ENCODE results near the gene OR4D11. TPM values are rescaled to one million over a fixed set of nuclear protein-coding genes. Genes with fewer than 3 reads are reported as not detected.
"Not testable (repeated sequence)": the region's sequence is repeated elsewhere in the genome, so short reads cannot be mapped to it uniquely, and the experiment has no call there.

The OR4D11 gene
- total RNA-seq, result not detected

GRCh38 chr11:59503276-59503675 is at the start of gene OR4D11:
TSS of gene OR4D11 (plus strand) at chr11:59503576. CDS start at chr11:59503576, 0 bp downstream.
- ChIA-PET POLR2A (no interaction called here), CTCF (no interaction called here)
- Mint-ChIP-seq H3K27ac (no peak within 1 kb of the TSS), H3K4me1 (peaks cover 4% of the 10 kb centered on the region), H3K27me3 (peaks cover 9% of the 10 kb centered on the region), H3K36me3 (ENCODE audit: low read depth) (peaks cover 3% of the 10 kb centered on the region), H3K4me3 (no peak within 1 kb of the TSS), H3K9me3 (peaks cover 9% of the 10 kb centered on the region)
- no peak for DNase-seq

DNA sequence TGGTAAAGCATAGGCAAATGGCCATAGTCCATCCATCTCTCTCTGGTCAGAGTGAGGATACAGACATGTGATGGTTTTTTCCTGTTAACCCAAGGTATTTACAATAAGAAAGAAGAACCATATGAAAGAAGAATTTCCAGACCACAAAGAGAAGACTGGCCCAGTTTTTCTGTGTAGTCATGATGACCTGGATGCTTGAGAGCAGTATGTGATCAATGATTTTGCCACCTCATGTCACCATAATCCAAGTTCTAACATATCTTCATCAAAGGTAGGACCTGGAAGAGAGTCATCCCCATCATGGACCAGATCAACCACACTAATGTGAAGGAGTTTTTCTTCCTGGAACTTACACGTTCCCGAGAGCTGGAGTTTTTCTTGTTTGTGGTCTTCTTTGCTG is 46.7 kb upstream of the OR4D11 start, which contains the start of gene OR4D6:
TSS of gene OR4D6 (plus strand) at position 301 of the 400 bp plus-strand sequence. CDS start at position 301, 0 bp downstream.
- no peak within 1 kb of the TSS for H3K4me3 Mint-ChIP-seq
- ChIA-PET POLR2A (no interaction called here), CTCF (no interaction called here)
- no peak for DNase-seq
- H3K36me3 Mint-ChIP-seq (ENCODE audit: low read depth), result no peaks in the 10 kb centered on the region
- no peaks in the 10 kb centered on the region for H3K4me1 Mint-ChIP-seq
- no peaks in the 10 kb centered on the region for H3K9me3 Mint-ChIP-seq
- peaks cover 3% of the 10 kb centered on the region for H3K27me3 Mint-ChIP-seq
- no peak within 1 kb of the TSS for H3K27ac Mint-ChIP-seq

DNA sequence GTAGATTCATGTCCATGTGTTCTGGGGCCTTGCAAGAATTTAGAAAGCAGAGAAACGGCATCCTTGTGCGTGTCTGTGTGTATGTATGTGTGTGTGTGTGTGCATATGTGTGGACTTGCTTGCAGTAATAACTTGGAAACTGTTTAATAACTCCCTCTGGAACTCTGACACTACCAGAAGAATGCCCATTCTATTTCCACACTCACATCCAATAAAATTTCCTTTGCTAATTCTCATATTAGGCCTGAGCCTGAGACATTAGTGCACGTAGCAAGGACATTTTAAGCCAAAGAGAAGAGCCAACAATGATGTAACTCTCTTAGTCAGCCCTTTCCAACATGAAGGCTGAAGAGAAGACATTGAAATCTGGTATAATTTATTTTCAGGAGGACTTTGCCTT is 43.5 kb upstream of the OR4D11 start:
- Mint-ChIP-seq H3K36me3 (ENCODE audit: low read depth) (no peaks in the 10 kb centered on the region), H3K27ac (no peak overlapping the region), H3K27me3 (peaks cover 11% of the 10 kb centered on the region), H3K4me1 (no peaks in the 10 kb centered on the region), H3K4me3 (no peak overlapping the region), H3K9me3 (no peaks in the 10 kb centered on the region)
- ChIA-PET POLR2A (no interaction called here), CTCF (no interaction called here)
- no peak for DNase-seq

DNA sequence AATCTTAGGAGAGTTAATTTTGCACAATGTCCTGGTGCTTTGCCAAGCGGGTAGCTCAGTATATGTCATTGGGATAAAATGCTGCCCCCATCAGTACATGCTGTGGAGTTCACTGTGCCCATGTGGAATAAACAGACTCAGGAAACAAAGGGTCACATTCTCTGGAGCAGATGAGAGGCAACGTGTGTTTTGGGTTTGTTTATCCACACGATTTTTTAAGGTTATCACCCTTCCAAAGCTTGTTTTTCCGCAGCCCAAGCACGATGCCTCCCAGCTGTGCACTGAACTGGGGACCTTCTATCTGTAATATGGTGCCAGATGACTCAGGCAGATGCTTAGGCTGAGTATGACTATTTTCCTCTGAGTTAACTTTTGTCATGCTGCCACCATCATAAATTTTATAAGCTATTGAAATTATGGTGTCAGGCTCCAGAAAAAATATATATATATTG is 40.2 kb upstream of the OR4D11 start:
- Mint-ChIP-seq H3K4me1 (no peaks in the 10 kb centered on the region), H3K36me3 (ENCODE audit: low read depth) (no peaks in the 10 kb centered on the region), H3K27me3 (peaks cover 11% of the 10 kb centered on the region), H3K27ac (no peak overlapping the region), H3K9me3 (no peaks in the 10 kb centered on the region), H3K4me3 (no peak overlapping the region)
- CTCF ChIA-PET, result no interaction called here
- POLR2A ChIA-PET, result no interaction called here
- DNase-seq, result no peak

DNA sequence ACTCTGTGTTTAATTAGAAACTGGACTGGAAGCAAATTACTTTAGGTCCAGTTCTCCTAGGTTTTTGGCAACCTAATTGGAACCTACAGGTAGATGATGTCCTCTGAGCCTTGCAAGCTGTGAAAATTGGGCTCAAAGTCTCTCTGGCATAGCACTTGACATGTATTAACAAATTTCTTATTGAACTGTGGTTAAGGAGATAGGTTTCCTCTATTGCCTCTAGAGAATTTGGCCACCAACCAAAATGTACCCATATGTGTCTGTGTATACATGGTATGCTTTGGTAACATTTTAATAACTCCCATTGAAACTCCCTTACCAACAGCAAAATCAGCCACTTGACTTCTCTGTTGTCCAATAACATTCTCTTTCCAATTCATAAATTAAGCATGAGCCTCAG is 30.4 kb upstream of the OR4D11 start, which contains the start of gene OR4D10:
TSS of gene OR4D10 (plus strand) at position 301 of the 400 bp plus-strand sequence. CDS start 4,115 bp downstream, outside the sequence.
- DNase-seq, result no peak
- Mint-ChIP-seq H3K27ac (no peak within 1 kb of the TSS), H3K27me3 (peaks cover 25% of the 10 kb centered on the region), H3K9me3 (no peaks in the 10 kb centered on the region), H3K36me3 (ENCODE audit: low read depth) (no peaks in the 10 kb centered on the region), H3K4me3 (no peak within 1 kb of the TSS), H3K4me1 (no peaks in the 10 kb centered on the region)
- POLR2A ChIA-PET, result no interaction called here
- CTCF ChIA-PET, result no interaction called here

- Mint-ChIP-seq H3K36me3 (ENCODE audit: low read depth) (no peaks in the 10 kb centered on the region), H3K27me3 (peaks cover 25% of the 10 kb centered on the region), H3K4me1 (no peaks in the 10 kb centered on the region), H3K4me3 (no peak overlapping the region), H3K27ac (no peak overlapping the region), H3K9me3 (no peaks in the 10 kb centered on the region)
- ChIA-PET CTCF (no interaction called here), POLR2A (no interaction called here)
- no peak for DNase-seq
Measured at GRCh38 chr11:59475176-59475575, 28.2 kb upstream of the OR4D11 start.

DNA sequence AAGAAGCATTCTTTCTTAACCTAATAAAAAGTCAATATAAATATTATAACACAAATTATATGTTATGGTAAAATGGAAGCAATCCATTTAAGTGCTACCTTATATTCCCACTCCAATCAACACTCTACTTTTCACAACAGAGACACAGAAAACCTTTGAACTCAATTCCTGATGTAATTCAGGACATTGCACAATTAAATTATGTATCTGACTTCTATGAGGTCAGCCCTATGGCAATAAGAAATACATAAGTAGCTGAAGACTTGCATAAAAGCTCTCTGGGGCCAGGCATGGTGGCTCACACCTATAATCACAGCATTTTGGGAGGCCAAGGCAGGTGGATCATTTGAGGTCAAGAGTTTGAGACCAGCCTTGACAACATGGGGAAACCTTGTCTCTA is 23.5 kb upstream of the OR4D11 start:
- Mint-ChIP-seq H3K27ac (no peak overlapping the region), H3K9me3 (no peaks in the 10 kb centered on the region), H3K27me3 (peaks cover 14% of the 10 kb centered on the region), H3K4me3 (no peak overlapping the region), H3K36me3 (ENCODE audit: low read depth) (no peaks in the 10 kb centered on the region), H3K4me1 (no peaks in the 10 kb centered on the region)
- POLR2A ChIA-PET, result no interaction called here
- CTCF ChIA-PET, result no interaction called here
- DNase-seq, result no peak

DNA sequence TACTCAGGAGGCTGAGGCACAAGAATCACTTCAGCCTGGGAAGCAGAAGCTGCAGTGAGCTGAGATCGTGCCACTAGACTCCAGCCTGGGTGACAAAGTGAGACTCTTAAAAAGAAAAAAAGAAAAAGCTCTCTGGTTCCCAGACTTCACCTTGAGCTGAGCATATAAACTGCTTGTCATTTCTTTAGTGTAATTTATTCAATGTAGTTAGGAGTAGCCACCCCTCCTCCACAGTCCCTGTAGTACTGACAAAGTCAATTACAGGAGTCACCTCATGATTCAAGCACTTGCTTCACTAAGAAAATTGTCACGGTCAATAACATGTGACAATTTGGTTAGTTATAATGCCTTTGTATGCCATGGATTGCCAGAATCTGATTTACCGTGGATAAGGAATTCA is 23.0 kb upstream of the OR4D11 start:
- ChIA-PET CTCF (no interaction called here), POLR2A (no interaction called here)
- DNase-seq, result no peak
- H3K27ac Mint-ChIP-seq, result no peak overlapping the region
- no peak overlapping the region for H3K4me3 Mint-ChIP-seq
- H3K4me1 Mint-ChIP-seq, result no peaks in the 10 kb centered on the region
- H3K36me3 Mint-ChIP-seq (ENCODE audit: low read depth), result no peaks in the 10 kb centered on the region
- no peaks in the 10 kb centered on the region for H3K9me3 Mint-ChIP-seq
- peaks cover 12% of the 10 kb centered on the region for H3K27me3 Mint-ChIP-seq

- no peak for DNase-seq
- peaks cover 15% of the 10 kb centered on the region for H3K27me3 Mint-ChIP-seq
- H3K4me3 Mint-ChIP-seq, result no peak overlapping the region
- POLR2A ChIA-PET, result no interaction called here
- no peak overlapping the region for H3K27ac Mint-ChIP-seq
- peaks cover 3% of the 10 kb centered on the region for H3K36me3 Mint-ChIP-seq (ENCODE audit: low read depth)
- CTCF ChIA-PET, result no interaction called here
- H3K4me1 Mint-ChIP-seq, result peaks cover 4% of the 10 kb centered on the region
- peaks cover 9% of the 10 kb centered on the region for H3K9me3 Mint-ChIP-seq
Measured at GRCh38 chr11:59501931-59502330, 1.4 kb upstream of the OR4D11 start.

DNA sequence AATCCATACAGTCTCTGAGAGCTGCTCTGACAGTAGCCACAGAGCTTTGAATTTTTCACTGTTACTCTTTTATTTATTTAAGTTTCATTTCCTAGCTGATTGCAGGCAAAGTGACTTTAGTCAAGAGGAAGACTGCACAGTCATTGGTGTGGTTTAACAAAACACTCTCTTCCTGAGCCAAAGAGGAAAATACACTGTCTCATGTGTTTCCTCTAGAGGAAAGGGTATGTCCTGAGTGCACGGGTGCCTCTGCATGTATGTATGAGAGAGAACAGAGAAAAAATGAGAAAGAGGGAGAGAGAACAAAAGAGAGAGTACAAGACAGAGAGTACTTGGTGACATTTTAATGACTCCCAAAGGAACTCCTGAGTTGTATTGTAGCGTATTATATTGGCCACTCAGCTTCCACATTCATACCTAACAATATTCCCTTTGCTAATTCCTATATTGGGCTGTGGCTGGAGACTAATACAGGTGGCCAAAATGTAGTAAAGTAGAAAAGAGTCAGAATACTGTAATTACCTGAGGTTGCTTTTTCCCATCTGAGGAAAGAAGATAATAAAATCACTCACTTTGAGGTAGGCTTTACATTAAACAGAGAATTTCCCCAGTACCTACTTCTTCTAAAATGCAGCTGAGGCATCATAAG is 7.7 kb downstream of the OR4D11 start, which contains the start of gene OR4D9:
TSS of gene OR4D9 (plus strand) at position 599 of the 649 bp plus-strand sequence. CDS start 3,374 bp downstream, outside the sequence.
- Mint-ChIP-seq H3K9me3 (peaks cover 5% of the 10 kb centered on the region), H3K36me3 (ENCODE audit: low read depth) (peaks cover 5% of the 10 kb centered on the region), H3K4me3 (peak within 1 kb of the TSS; percentile 29), H3K27ac (peak within 1 kb of the TSS; percentile 39), H3K27me3 (no peaks in the 10 kb centered on the region), H3K4me1 (peaks cover 30% of the 10 kb centered on the region)
- ChIA-PET CTCF (interaction anchor here (0.6 to 1.6 kb wide), 3 partner anchors 18 to 340 kb away, joined by 3 to 5 read pairs (median 4); no protein-coding TSS in a partner anchor), POLR2A (no interaction called here)
- DNase-seq, result peak; percentile 37

DNA sequence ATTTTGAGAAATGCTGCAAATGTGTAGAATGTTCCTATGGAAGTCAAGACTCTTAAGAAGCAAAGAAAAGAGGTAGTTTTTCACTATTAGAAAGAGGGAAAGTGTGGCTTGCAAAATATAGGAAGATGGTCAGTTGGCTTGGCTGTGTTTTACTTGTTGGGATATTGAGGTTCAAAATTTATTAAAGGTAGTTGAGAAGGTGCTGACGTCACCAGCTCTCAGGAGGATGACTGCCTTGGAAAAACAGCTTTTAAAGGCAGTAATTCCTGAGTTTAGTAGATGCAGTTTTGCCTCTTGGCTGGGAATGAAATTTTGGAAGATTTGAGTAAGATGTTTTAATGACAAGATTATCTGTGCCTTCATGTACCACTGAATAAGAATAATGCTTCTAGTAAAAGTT is 8.3 kb downstream of the OR4D11 start:
- Mint-ChIP-seq H3K4me3 (no peak overlapping the region), H3K27me3 (no peaks in the 10 kb centered on the region), H3K36me3 (ENCODE audit: low read depth) (peaks cover 5% of the 10 kb centered on the region), H3K27ac (no peak overlapping the region), H3K4me1 (peaks cover 30% of the 10 kb centered on the region), H3K9me3 (peaks cover 5% of the 10 kb centered on the region)
- CTCF ChIA-PET, result interaction anchor here (0.6 to 1.3 kb wide), 3 partner anchors 17 to 30 kb away, joined by 3 to 4 read pairs (median 4); no protein-coding TSS in a partner anchor
- POLR2A ChIA-PET, result no interaction called here
- DNase-seq, result no peak

DNA sequence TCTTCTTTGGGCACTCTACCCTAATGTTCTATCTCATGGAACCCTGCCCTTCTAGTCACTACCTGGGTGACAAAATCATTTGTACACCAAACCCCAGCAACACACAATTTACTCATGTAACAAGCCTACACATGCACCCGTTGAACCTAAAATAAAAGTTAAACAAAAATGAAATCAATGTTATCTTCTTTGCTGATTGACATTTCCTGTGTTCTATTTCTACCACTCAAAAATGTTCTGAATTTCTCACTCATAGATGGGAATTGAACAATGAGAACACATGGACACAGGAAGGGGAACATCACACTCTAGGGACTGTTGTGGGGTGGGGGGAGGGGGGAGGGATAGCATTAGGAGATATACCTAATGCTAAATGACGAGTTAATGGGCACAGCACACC is 16.8 kb downstream of the OR4D11 start:
- H3K36me3 Mint-ChIP-seq (ENCODE audit: low read depth); DNase-seq; CTCF ChIA-PET; H3K27ac Mint-ChIP-seq; H3K4me3 Mint-ChIP-seq; POLR2A ChIA-PET; H3K9me3 Mint-ChIP-seq; H3K4me1 Mint-ChIP-seq: not testable (repeated sequence)
- peaks cover 18% of the 10 kb centered on the region for H3K27me3 Mint-ChIP-seq

- H3K36me3 Mint-ChIP-seq (ENCODE audit: low read depth), result no peaks in the 10 kb centered on the region
- no peak overlapping the region for H3K4me3 Mint-ChIP-seq
- no peaks in the 10 kb centered on the region for H3K9me3 Mint-ChIP-seq
- DNase-seq, result no peak
- H3K4me1 Mint-ChIP-seq, result peaks cover 2% of the 10 kb centered on the region
- CTCF ChIA-PET, result interaction anchor here (1.3 to 2.1 kb wide), 2 partner anchors 13 to 16 kb away, joined by 3 to 7 read pairs; no protein-coding TSS in a partner anchor
- H3K27me3 Mint-ChIP-seq, result peaks cover 20% of the 10 kb centered on the region
- POLR2A ChIA-PET, result no interaction called here
- no peak overlapping the region for H3K27ac Mint-ChIP-seq
Measured at GRCh38 chr11:59520741-59521140, 17.4 kb downstream of the OR4D11 start.

GRCh38 chr11:59523541-59523940 is 20.2 kb downstream of the OR4D11 start:
- POLR2A ChIA-PET, result no interaction called here
- H3K27ac Mint-ChIP-seq, result no peak overlapping the region

More at GRCh38 chr11:59523541-59523940, 20.2 kb downstream of the OR4D11 start:
- H3K9me3 Mint-ChIP-seq, result no peaks in the 10 kb centered on the region
- peaks cover 2% of the 10 kb centered on the region for H3K4me1 Mint-ChIP-seq
- CTCF ChIA-PET, result no interaction called here
- H3K27me3 Mint-ChIP-seq, result peaks cover 21% of the 10 kb centered on the region
- H3K4me3 Mint-ChIP-seq, result no peak overlapping the region
- no peaks in the 10 kb centered on the region for H3K36me3 Mint-ChIP-seq (ENCODE audit: low read depth)
- DNase-seq, result no peak

Data from activated CD4-positive, alpha-beta T cell treated with anti-CD3 and anti-CD28 coated beads, Interleukin-2, amount 10 ng/mL, durations not matched to agents 7 days and 5 days (primary cell).